ENCODE results near the gene MAML3.

Gene MAML3

GRCh38 chr4:140049849-140050637, 103.9 kb downstream of the MAML3 start:
- H3K27me3 ChIP-seq (ENCODE audit: low read depth, low read length), result peaks cover 79% of the 10 kb centered on the region
- H3K36me3 ChIP-seq (replicated peaks; ENCODE audit: low read depth, low read length), result no peaks in the 10 kb centered on the region
- H3K9me3 ChIP-seq (ENCODE audit: insufficient read depth, low read length), result no peaks in the 10 kb centered on the region
- H2AFZ ChIP-seq (ENCODE audit: low read depth, low read length), result no peak overlapping the region; the same call in 1 of the 2 replicates
- peaks cover 32% of the 10 kb centered on the region for H3K4me1 ChIP-seq (ENCODE audit: low read length)
- peak overlapping the region; percentile 81 for H3K4me2 ChIP-seq (ENCODE audit: low read length)
- no peaks in the 10 kb centered on the region for H4K20me1 ChIP-seq (ENCODE audit: insufficient read depth, low read length)
- no peak overlapping the region; the same call in 1 of the 2 replicates for H3K9ac ChIP-seq (ENCODE audit: low read length)
- H3K4me3 ChIP-seq (ENCODE audit: low read length), result peak overlapping the region; percentile 69
- peak; percentile 98 for TF ChIP-seq CTCF (IDR thresholded peaks at IDR 0.05; ENCODE audit: low read depth, low read length)
- no peak for TF ChIP-seq EZH2phosphoT487 (IDR thresholded peaks at IDR 0.05; ENCODE audit: low read depth)
- H3K27ac ChIP-seq (ENCODE audit: low read length), result no peak overlapping the region
- H3K79me2 ChIP-seq (ENCODE audit: low read length), result no peaks in the 10 kb centered on the region

GRCh38 chr4:140049024-140049848, 104.7 kb downstream of the MAML3 start:
- TF ChIP-seq CTCF (IDR thresholded peaks at IDR 0.05; ENCODE audit: low read depth, low read length) (peak; percentile 53), EZH2phosphoT487 (IDR thresholded peaks at IDR 0.05; ENCODE audit: low read depth) (no peak)
- H3K36me3 ChIP-seq (replicated peaks; ENCODE audit: low read depth, low read length), result no peaks in the 10 kb centered on the region
- no peak overlapping the region for H3K27ac ChIP-seq (ENCODE audit: low read length)
- peak overlapping the region; percentile 69 for H3K4me3 ChIP-seq (ENCODE audit: low read length)
- peak overlapping the region; percentile 81 for H3K4me2 ChIP-seq (ENCODE audit: low read length)
- peak overlapping the region; percentile 11 for H3K9ac ChIP-seq (ENCODE audit: low read length)
- peaks cover 74% of the 10 kb centered on the region for H3K27me3 ChIP-seq (ENCODE audit: low read depth, low read length)
- H3K79me2 ChIP-seq (ENCODE audit: low read length), result no peaks in the 10 kb centered on the region
- peak overlapping the region; percentile 76 for H2AFZ ChIP-seq (ENCODE audit: low read depth, low read length)
- H3K9me3 ChIP-seq (ENCODE audit: insufficient read depth, low read length), result no peaks in the 10 kb centered on the region
- no peaks in the 10 kb centered on the region for H4K20me1 ChIP-seq (ENCODE audit: insufficient read depth, low read length)
- peaks cover 29% of the 10 kb centered on the region for H3K4me1 ChIP-seq (ENCODE audit: low read length)

- H3K9ac ChIP-seq (ENCODE audit: low read length), result 0 out of 2 replicates have a peak overlapping the region, but pooled peaks have one; percentile 11
- TF ChIP-seq CTCF (IDR thresholded peaks at IDR 0.05; ENCODE audit: low read depth, low read length) (no peak), EZH2phosphoT487 (IDR thresholded peaks at IDR 0.05; ENCODE audit: low read depth) (no peak)
Observed at GRCh38 chr4:140048419-140048995, 105.5 kb downstream of the MAML3 start.

More at GRCh38 chr4:140048419-140048995, 105.5 kb downstream of the MAML3 start:
- Histone ChIP-seq H3K36me3 (replicated peaks; ENCODE audit: low read depth, low read length) (no peaks in the 10 kb centered on the region), H3K27me3 (ENCODE audit: low read depth, low read length) (peaks cover 74% of the 10 kb centered on the region), H3K4me3 (ENCODE audit: low read length) (peak overlapping the region; percentile 69), H4K20me1 (ENCODE audit: insufficient read depth, low read length) (no peaks in the 10 kb centered on the region), H2AFZ (ENCODE audit: low read depth, low read length) (0 out of 2 replicates have a peak overlapping the region, but pooled peaks have one; percentile 76), H3K9me3 (ENCODE audit: insufficient read depth, low read length) (no peaks in the 10 kb centered on the region), H3K27ac (ENCODE audit: low read length) (no peak overlapping the region), H3K4me1 (ENCODE audit: low read length) (peaks cover 22% of the 10 kb centered on the region), H3K4me2 (ENCODE audit: low read length) (peak overlapping the region; percentile 81), H3K79me2 (ENCODE audit: low read length) (no peaks in the 10 kb centered on the region)
